B cell (primary cell): ENCODE data around the gene COL11A1. TPM values are rescaled to one million over a fixed set of nuclear protein-coding genes. Genes with fewer than 3 reads are reported as not detected.

ENCODE experiments used
- ATAC-seq: fragments of 200-7000 bp; cut with Tn5 transposase; one replicate; pipeline ENCODE4 v1.10.0; 2021; ENCODE audit warnings: low read depth, mild to moderate bottlenecking, moderate number of reproducible peaks, moderate library complexity
- CTCF ChIA-PET: fragments of 350-600 bp; sonication (Branson Sonifier 250); formaldehyde crosslinking; loops from one replicate; lab custom pipeline; 2021; ENCODE audit warnings: antibody characterized with exemption, inconsistent platforms; lab: Charles Lee
- POLR2A ChIA-PET: fragments of 350-600 bp; sonication (Branson Sonifier 250); formaldehyde crosslinking; loops from one replicate; lab custom pipeline; 2021; ENCODE audit warnings: antibody characterized with exemption; lab: Charles Lee
- DNase-seq: peaks from one replicate; pipeline ENCODE4 v3.0.0; 2013
- H2AFZ ChIP-seq: 2 replicates; pipeline ENCODE4 v1.6.1; 2012; ENCODE audit warnings: mild to moderate bottlenecking, low read depth, low read length; ENCODE audit not compliant: insufficient read depth, poor library complexity, severe bottlenecking
- H3K27ac ChIP-seq, 2 donors: 1 replicate in 1 of 2; 2 replicates in 1 of 2; pipeline ENCODE4 v1.5.1; 2012 to 2013; ENCODE audit warnings: low read length in 2 of 2, mild to moderate bottlenecking in 2 of 2, moderate library complexity in 1 of 2
- H3K27me3 ChIP-seq, 4 experiments: fragments of 200-600 bp in 1 of 4; sonication (generic) in 1 of 4; replicated peaks in 1 of 4; 1 replicate in 2 of 4; 2 replicates in 2 of 4; pipeline versions ENCODE4 v1.6.1 to v1.7.0; 2013 to 2016; ENCODE audit warnings: low read length in 3 of 4, mild to moderate bottlenecking in 2 of 4, mixed read lengths in 1 of 4, moderate library complexity in 1 of 4; ENCODE audit not compliant: insufficient read depth in 4 of 4, control insufficient read depth in 3 of 4; ENCODE audit errors: control extremely low read depth in 1 of 4
- H3K36me3 ChIP-seq, 2 experiments: replicated peaks in 1 of 2; 1 replicate in 1 of 2; 2 replicates in 1 of 2; pipeline versions ENCODE4 v1.6.1 to v1.7.1; 2013; ENCODE audit warnings: low read length in 1 of 2; ENCODE audit not compliant: insufficient read depth in 2 of 2, control insufficient read depth in 1 of 2; ENCODE audit errors: control extremely low read depth in 1 of 2, extremely low read depth in 1 of 2
- H3K4me1 ChIP-seq, 2 donors: fragments of 200-600 bp in 1 of 2; sonication (generic) in 1 of 2; 1 replicate in 1 of 2; 2 replicates in 1 of 2; pipeline versions ENCODE4 v1.5.1 to v1.6.1; 2013 to 2017; ENCODE audit warnings: low read length in 2 of 2; ENCODE audit not compliant: control insufficient read depth in 2 of 2, insufficient read depth in 2 of 2
- H3K4me2 ChIP-seq: replicated peaks from 2 replicates; pipeline ENCODE3; 2012; ENCODE audit warnings: mild to moderate bottlenecking, low read depth, low read length; ENCODE audit not compliant: poor library complexity, severe bottlenecking
- H3K4me3 ChIP-seq, 5 experiments: fragments of 200-600 bp in 1 of 5; sonication (generic) in 1 of 5; 1 replicate in 3 of 5; 2 replicates in 2 of 5; pipeline versions ENCODE4 v1.5.1 to v1.7.0; 2011 to 2016; ENCODE audit warnings: low read length in 4 of 5, mild to moderate bottlenecking in 4 of 5, low read depth in 2 of 5, control low read depth in 1 of 5, moderate library complexity in 1 of 5; ENCODE audit not compliant: insufficient read depth in 1 of 5; ENCODE audit errors: control extremely low read depth in 1 of 5, extremely low read depth in 1 of 5
- H3K79me2 ChIP-seq: fragments of 200-600 bp; sonication (generic); one replicate; pipeline ENCODE4 v1.6.0; 2016; ENCODE audit warnings: low read length; ENCODE audit not compliant: control insufficient read depth, insufficient read depth
- H3K9ac ChIP-seq: fragments of 200-600 bp; sonication (generic); 2 replicates; pipeline ENCODE4 v1.6.1; 2017; ENCODE audit warnings: mild to moderate bottlenecking, low read length, moderate library complexity
- H3K9me3 ChIP-seq, 3 donors: one replicate each; pipeline versions ENCODE4 v1.6.1 to v1.7.1; 2013; ENCODE audit warnings: low read length in 2 of 3; ENCODE audit not compliant: control insufficient read depth in 2 of 3, insufficient read depth in 1 of 3; ENCODE audit errors: control extremely low read depth in 1 of 3
- H4K20me1 ChIP-seq: 2 replicates; pipeline ENCODE4 v1.6.0; 2012; ENCODE audit warnings: mild to moderate bottlenecking, low read length; ENCODE audit not compliant: insufficient read depth, control insufficient read depth, poor library complexity, severe bottlenecking
- H3K27ac Mint-ChIP-seq: one replicate; pipeline ENCODE4 v1.8.0; 2021; ENCODE audit warnings: mixed read lengths
- H3K27me3 Mint-ChIP-seq: one replicate; pipeline ENCODE4 v1.8.0; 2021; ENCODE audit warnings: mixed read lengths
- H3K4me1 Mint-ChIP-seq: one replicate; pipeline ENCODE4 v1.8.0; 2021; ENCODE audit warnings: mixed read lengths
- H3K4me3 Mint-ChIP-seq: one replicate; pipeline ENCODE4 v1.8.0; 2021; ENCODE audit warnings: mixed read lengths
- H3K9me3 Mint-ChIP-seq: one replicate; pipeline ENCODE4 v1.8.0; 2022; ENCODE audit warnings: mixed read lengths; ENCODE audit not compliant: insufficient read depth
- CTCF ChIP-seq: fragments of 200-600 bp; IDR thresholded peaks from one replicate; pipeline ENCODE4 v1.8.0; 2022; ENCODE audit warnings: antibody characterized with exemption, mild to moderate bottlenecking
- EZH2 ChIP-seq: IDR thresholded peaks from 2 replicates; pipeline ENCODE4 v1.6.1; 2012; ENCODE audit warnings: borderline replicate concordance, low read depth, mild to moderate bottlenecking, moderate library complexity, low read length; ENCODE audit not compliant: insufficient read depth, poor library complexity, severe bottlenecking
- WGBS: methylation state at CpG from one replicate; pipeline ENCODE4 v1.1.5; 2013; ENCODE audit warnings: missing lambda C conversion rate; ENCODE audit not compliant: insufficient coverage; 5-methylcytosine and 5-hydroxymethylcytosine counted together
- intact Hi-C: fragments of 100-400 bp; cut with micrococcal nuclease; formaldehyde crosslinking; loops from one replicate; pipeline ENCODE4 v1.10.0; 2022
- polyA plus RNA-seq: library from polyadenylated mRNA; depleted of rRNA; stranded (reverse); fragments of >200 nt; gene quantifications from 2 replicates; pipeline ENCODE4 v1.2.3, GENCODE V29; 2012
- total RNA-seq, 2 donors: library from RNA; stranded (reverse); fragments of 120-200 nt in 1 of 2; gene quantifications; 1 replicate in 1 of 2; 2 replicates in 1 of 2; pipeline versions ENCODE4 v1.2.3 to v1.2.4, GENCODE V29; 2013 to 2022

Gene COL11A1
- total and polyA plus RNA-seq, 2 donors (not counting 1 experiment from before 2014, with no cell fraction given) = not detected

GRCh38 chr1:102851616-102852015 lies 256.7 kb downstream of the COL11A1 start:
- CTCF ChIA-PET = no interaction called here
- Histone ChIP-seq H4K20me1 (no peaks in the 10 kb centered on the region), H3K27ac (no peak overlapping the region), H2AFZ (no peak overlapping the region), H3K27me3 (no peaks in the 10 kb centered on the region), H3K9ac (no peak overlapping the region), H3K4me1 (no peaks in the 10 kb centered on the region), H3K4me3 (no peak overlapping the region), H3K4me2 (no peak overlapping the region), H3K9me3 (peaks cover 0 to 12% (median 2%) of the 10 kb centered on the region in 3 donors), H3K36me3 (no peaks in the 10 kb centered on the region), H3K79me2 (no peaks in the 10 kb centered on the region)
- 82% methylated on average over 1 of the region's 3 CpGs for WGBS
- no peak for TF ChIP-seq CTCF
- no peak for TF ChIP-seq EZH2
- H3K4me3 Mint-ChIP-seq = no peak overlapping the region
- peaks cover 2% of the 10 kb centered on the region for H3K9me3 Mint-ChIP-seq
- no peaks in the 10 kb centered on the region for H3K27me3 Mint-ChIP-seq
- DNase-seq (no peak), ATAC-seq (no peak)
- no peaks in the 10 kb centered on the region for H3K4me1 Mint-ChIP-seq
- H3K27ac Mint-ChIP-seq = no peak overlapping the region
- intact Hi-C loops = no loop called here
- POLR2A ChIA-PET = no interaction called here

GRCh38 chr1:102842606-102843005 lies 265.7 kb downstream of the COL11A1 start:
- Mint-ChIP-seq H3K4me3 (no peak overlapping the region), H3K27me3 (no peaks in the 10 kb centered on the region), H3K27ac (no peak overlapping the region), H3K4me1 (no peaks in the 10 kb centered on the region), H3K9me3 (peaks cover 7% of the 10 kb centered on the region)
- TF ChIP-seq CTCF = no peak
- no peak for TF ChIP-seq EZH2
- H2AFZ ChIP-seq = no peak overlapping the region
- H3K27me3 ChIP-seq = no peaks in the 10 kb centered on the region
- no peaks in the 10 kb centered on the region for H3K4me1 ChIP-seq
- CTCF ChIA-PET = no interaction called here
- H3K4me3 ChIP-seq = no peak overlapping the region
- H3K36me3 ChIP-seq = no peaks in the 10 kb centered on the region
- H3K9ac ChIP-seq = no peak overlapping the region
- H3K79me2 ChIP-seq = no peaks in the 10 kb centered on the region
- no peak overlapping the region for H3K4me2 ChIP-seq
- DNase-seq (no peak), ATAC-seq (no peak)
- no peaks in the 10 kb centered on the region for H4K20me1 ChIP-seq
- peaks cover 0 to 2% (median 0%) of the 10 kb centered on the region in 3 donors for H3K9me3 ChIP-seq
- 66% methylated on average over 3 of the region's 3 CpGs for WGBS
- no peak overlapping the region for H3K27ac ChIP-seq
- intact Hi-C loops = no loop called here
- POLR2A ChIA-PET = no interaction called here
